A549 (cell line): Measurements from ENCODE around the gene SLC26A2. TPM values are rescaled to one million over a fixed set of nuclear protein-coding genes. Genes with fewer than 3 reads are reported as not detected.

Experiments used
- ATAC-seq, 2 experiments: fragments of 200-7000 bp in 1 of 2; fragments of >200 bp in 1 of 2; cut with Nextera tagmentation in 1 of 2; cut with Tn5 transposase in 1 of 2; 3 replicates each; pipeline versions ENCODE4 v1.8.0 to v1.9.1; 2018 to 2020; ENCODE audit warnings: mild to moderate bottlenecking in 1 of 2, moderate library complexity in 1 of 2
- CTCF ChIA-PET: fragments of 300-600 bp; sonication (Branson Sonifier 250); formaldehyde crosslinking; extraction: SDS; loops from one replicate; lab custom pipeline; 2021; ENCODE audit warnings: antibody characterized with exemption, inconsistent platforms; lab: Yijun Ruan, JAX
- POLR2A ChIA-PET: fragments of 350-600 bp; formaldehyde crosslinking; extraction: SDS; loops from one replicate; lab custom pipeline; 2021; ENCODE audit warnings: antibody characterized with exemption, inconsistent platforms; lab: Yijun Ruan, JAX
- DNase-seq, 2 experiments: peaks; one replicate each; pipeline versions ENCODE4 v3.0.0 to v3.0.0-alpha.2; 2011 to 2016; ENCODE audit warnings: low read depth in 1 of 2, low spot score in 1 of 2
- FAIRE-seq: peaks from 2 replicates; lab custom pipeline; 2011; peaks lifted over from hg19 to GRCh38; lab: Jason Lieb, UNC
- H3K27ac ChIP-seq, 2 experiments: fragments of >200 bp; sonication (Bioruptor Twin); formaldehyde crosslinking; 3 replicates each; pipeline ENCODE4 v1.5.1; 2016 to 2017
- H3K4me1 ChIP-seq: fragments of >200 bp; sonication (Bioruptor Twin); formaldehyde crosslinking; 3 replicates; pipeline ENCODE4 v1.6.1; 2016
- H3K4me2 ChIP-seq: fragments of >200 bp; sonication (Bioruptor Twin); formaldehyde crosslinking; 3 replicates; pipeline ENCODE4 v1.6.1; 2016
- H3K4me3 ChIP-seq: fragments of >200 bp; sonication (Bioruptor Twin); formaldehyde crosslinking; 3 replicates; pipeline ENCODE4 v1.5.1; 2016
- H3K9me3 ChIP-seq: fragments of >200 bp; sonication (Bioruptor Twin); formaldehyde crosslinking; 3 replicates; pipeline ENCODE4 v1.6.1; 2016
- E2F6 ChIP-seq: IDR thresholded peaks from 2 replicates; pipeline ENCODE4 v1.6.1; 2012; ENCODE audit warnings: low read depth, borderline replicate concordance
- ELK1 ChIP-seq: fragments of 150-350 bp; IDR thresholded peaks from 2 replicates; pipeline ENCODE4 v1.6.1; 2014; ENCODE audit warnings: low read depth, mild to moderate bottlenecking, low read length
- FOSL2 ChIP-seq, 2 experiments: fragments of 450-650 bp in 1 of 2; fragments of >200 bp in 1 of 2; sonication (Bioruptor Twin) in 1 of 2; formaldehyde crosslinking; IDR thresholded peaks; 2 replicates each; pipeline versions ENCODE4 v1.5.0 to v1.6.1; 2016 to 2020; ENCODE audit warnings: mild to moderate bottlenecking in 1 of 2, moderate library complexity in 1 of 2
- FOXS1 ChIP-seq: fragments of 250-450 bp; sonication (Bioruptor Pico); IDR thresholded peaks from 2 replicates; pipeline ENCODE4 v1.5.0; 2020; ENCODE audit warnings: mild to moderate bottlenecking, moderate library complexity
- HDAC2 ChIP-seq: fragments of 200-600 bp; sonication (generic); IDR thresholded peaks from 2 replicates; pipeline ENCODE4 v1.6.1; 2016
- HMGXB4 ChIP-seq: fragments of 250-450 bp; sonication (Bioruptor Pico); IDR thresholded peaks from 2 replicates; pipeline ENCODE4 v1.5.0; 2021; ENCODE audit warnings: mild to moderate bottlenecking, moderate library complexity, borderline replicate concordance
- KDM5A ChIP-seq: fragments of 200-600 bp; sonication (generic); IDR thresholded peaks from 2 replicates; pipeline ENCODE4 v1.6.1; 2016; ENCODE audit warnings: antibody characterized with exemption, mild to moderate bottlenecking
- MAX ChIP-seq: IDR thresholded peaks from 2 replicates; pipeline ENCODE4 v1.6.1; 2012
- NR3C1 ChIP-seq: fragments of >200 bp; sonication (Bioruptor Twin); formaldehyde crosslinking; IDR thresholded peaks from 3 replicates; pipeline ENCODE4 v1.6.1; 2017
- POLR2AphosphoS2 ChIP-seq: conservative IDR thresholded peaks from 2 replicates; pipeline ENCODE4 v1.6.1; 2012; ENCODE audit warnings: low read length, improper control_type of control experiment, inconsistent platforms
- RAD21 ChIP-seq, 2 experiments: fragments of >200 bp in 1 of 2; sonication (Bioruptor Twin) in 1 of 2; formaldehyde crosslinking in 1 of 2; IDR thresholded peaks in 1 of 2; conservative IDR thresholded peaks in 1 of 2; 2 replicates in 1 of 2; 3 replicates in 1 of 2; pipeline ENCODE4 v1.6.1; 2012 to 2018; ENCODE audit warnings: inconsistent platforms in 1 of 2
- RCOR1 ChIP-seq: fragments of 150-350 bp; IDR thresholded peaks from 2 replicates; pipeline ENCODE4 v1.6.1; 2014; ENCODE audit warnings: antibody characterized with exemption, low read length, low read depth
- REST ChIP-seq: fragments of 200-600 bp; sonication (generic); IDR thresholded peaks from 2 replicates; pipeline ENCODE4 v1.6.1; 2016; ENCODE audit warnings: antibody characterized with exemption, mild to moderate bottlenecking, moderate library complexity
- RNF2 ChIP-seq: fragments of 200-600 bp; sonication (generic); IDR thresholded peaks from 2 replicates; pipeline ENCODE4 v1.6.1; 2016; ENCODE audit warnings: low read depth, mild to moderate bottlenecking, antibody characterized with exemption, moderate library complexity, borderline replicate concordance
- USF2 ChIP-seq: fragments of 450-650 bp; IDR thresholded peaks from 2 replicates; pipeline ENCODE4 v1.6.1; 2014; ENCODE audit warnings: antibody characterized with exemption
- ZFP36 ChIP-seq: fragments of 450-650 bp; IDR thresholded peaks from 2 replicates; pipeline ENCODE4 v1.6.1; 2014; ENCODE audit warnings: borderline replicate concordance; ENCODE audit not compliant: partially characterized antibody
- whole genome bisulfite sequencing: methylation state at CpG from one replicate; pipeline ENCODE4 v1.1.6; 2017; ENCODE audit errors: missing lambda C conversion rate; 5-methylcytosine and 5-hydroxymethylcytosine counted together
- polyA plus RNA-seq, 4 experiments: library from polyadenylated mRNA; depleted of rRNA in 3 of 4; stranded (reverse); fragments of >200 nt; fragmentation: RNase III in 1 of 4; extraction: RNeasy Plus Mini Kit Qiagen cat#74134 plus additional on column Dnase treatment in 1 of 4; gene quantifications; 2 replicates in 3 of 4; 3 replicates in 1 of 4; pipeline ENCODE4 v1.2.3, GENCODE V29; 2011 to 2017

Gene SLC26A2
- polyA plus RNA-seq, 2 of the 4 experiments (the other 2 are of a cell fraction): 31.9 to 32.2 TPM

GRCh38 chr5:149944666-149945065, 15.9 kb upstream of the SLC26A2 start, which contains the start of gene PDE6A:
Gene PDE6A, minus strand, starts transcription at chr5:149944793. Its CDS starts 120 bp downstream, at chr5:149944673.
- peaks cover 38% of the 10 kb centered on the region for H3K4me1 ChIP-seq
- 100% methylated on average over 2 of the region's 2 CpGs for WGBS
- FAIRE-seq: no peak
- no peak for ATAC-seq
- ChIA-PET CTCF (interaction anchor here (0.7 to 5.0 kb wide), 5 partner anchors 10 to 110 kb away, joined by 3 to 54 read pairs (median 6); partner anchors contain the start of gene SLC26A2), POLR2A (interaction anchor here (1.0 kb wide), 1 partner anchor 14 kb away, joined by 3 read pairs; no protein-coding TSS in a partner anchor)
- peak within 1 kb of the TSS; percentile 85 to 91; a peak in 4 of 6 replicates for H3K27ac ChIP-seq
- TF ChIP-seq KDM5A: no peak
- no peak for TF ChIP-seq RAD21 (conservative IDR thresholded peaks at IDR 0.05 in 1 of 2, IDR thresholded peaks at IDR 0.05 in 1 of 2)
- TF ChIP-seq MAX: no peak
- no peak for TF ChIP-seq E2F6
- TF ChIP-seq RNF2: no peak
- TF ChIP-seq FOSL2 (IDR thresholded peaks at IDR 0.05): no peak
- TF ChIP-seq FOSL2 (CRISPR knock-in tag; IDR thresholded peaks at IDR 0.05): no peak
- no peak for TF ChIP-seq USF2
- TF ChIP-seq ZFP36: no peak
- no peak for TF ChIP-seq FOXS1 (CRISPR knock-in tag)
- TF ChIP-seq HDAC2: no peak
- TF ChIP-seq ELK1: no peak
- no peak for TF ChIP-seq REST
- no peak for TF ChIP-seq RCOR1
- TF ChIP-seq HMGXB4: no peak
- H3K9me3 ChIP-seq: no peaks in the 10 kb centered on the region
- DNase-seq: no peak
- H3K4me3 ChIP-seq: no peak within 1 kb of the TSS
- no peak within 1 kb of the TSS for H3K4me2 ChIP-seq

GRCh38 chr5:149946118-149946517, 14.4 kb upstream of the SLC26A2 start:
- H3K27ac ChIP-seq: peak overlapping the region; percentile 12 to 32; a peak in 3 of 6 replicates
- no peaks in the 10 kb centered on the region for H3K9me3 ChIP-seq
- CTCF ChIA-PET: interaction anchor here (1.1 to 5.0 kb wide), 6 partner anchors 12 to 94 kb away, joined by 3 to 54 read pairs (median 3); partner anchors contain the start of gene SLC26A2
- no peak overlapping the region for H3K4me2 ChIP-seq
- no peak overlapping the region for H3K4me3 ChIP-seq
- WGBS: 80% methylated on average over 3 of the region's 3 CpGs
- TF ChIP-seq NR3C1 (no peak), REST (no peak), HMGXB4 (no peak), POLR2AphosphoS2 (no peak)
- DNase-seq: no peak
- peaks cover 23% of the 10 kb centered on the region for H3K4me1 ChIP-seq
- no peak for FAIRE-seq
- POLR2A ChIA-PET: interaction anchor here (1.2 kb wide), 1 partner anchor 14 kb away, joined by 4 read pairs; the partner anchor contains the start of gene SLC26A2
- no peak for ATAC-seq
